Prostate gland (tissue), 2 donors: ENCODE measurements around the gene GUCA2A. TPM values are rescaled to one million over a fixed set of nuclear protein-coding genes. Genes with fewer than 3 reads are reported as not detected.

Experiments
- DNase-seq: peaks from one replicate; pipeline ENCODE4 v3.0.0-alpha.2; 2019; ENCODE audit warnings: low spot score
- H3K27ac ChIP-seq, 2 donors: fragments of 200-600 bp; sonication (generic); 2 replicates each; pipeline ENCODE4 v1.5.1; 2017 to 2019
- H3K27me3 ChIP-seq: fragments of 200-600 bp; sonication (generic); replicated peaks from 2 replicates; pipeline ENCODE4 v1.5.1; 2019; ENCODE audit not compliant: insufficient read depth
- H3K36me3 ChIP-seq, 2 donors: fragments of 200-600 bp; sonication (generic); 1 replicate in 1 of 2; 2 replicates in 1 of 2; pipeline versions ENCODE4 v1.5.1 to v1.8.1; 2017 to 2019
- H3K4me1 ChIP-seq: fragments of 200-600 bp; sonication (generic); replicated peaks from 2 replicates; pipeline ENCODE4 v1.5.1; 2019
- H3K4me3 ChIP-seq, 2 donors: fragments of 200-600 bp; sonication (generic); 2 replicates each; pipeline ENCODE4 v1.5.1; 2017 to 2019
- H3K9me3 ChIP-seq: fragments of 200-600 bp; sonication (generic); 2 replicates; pipeline ENCODE4 v1.5.1; 2017
- POLR2A ChIP-seq: fragments of 450-650 bp; IDR thresholded peaks from one replicate; pipeline ENCODE4 v1.6.1; 2016; ENCODE audit warnings: antibody characterized with exemption, mild to moderate bottlenecking
- POLR2AphosphoS5 ChIP-seq: sonication (generic); formaldehyde crosslinking; IDR thresholded peaks from one replicate; pipeline ENCODE4 v1.6.1; 2017; ENCODE audit warnings: antibody characterized with exemption
- WGBS: methylation state at CpG from one replicate; pipeline ENCODE4 v1.1.5; 2018; 5-methylcytosine and 5-hydroxymethylcytosine counted together
- intact Hi-C: fragments of 100-400 bp; cut with DNase I; formaldehyde crosslinking; loops from one replicate; pipeline ENCODE4 v1.14.2; 2022
- total RNA-seq, 2 donors: library from RNA; depleted of rRNA; stranded (reverse); fragments of >200 nt; gene quantifications; one replicate each; pipeline ENCODE4 v1.1.0, GENCODE V29; 2016
- TF ChIP-seq, protein P1 (sequence below), 4 experiments: fragments of 200-600 bp in 2 of 4; fragments of 450-650 bp in 2 of 4; sonication (generic) in 2 of 4; IDR thresholded peaks; 1 replicate in 3 of 4; 2 replicates in 1 of 4; pipeline ENCODE4 v1.5.1; 2016 to 2019; ENCODE audit warnings: antibody characterized with exemption in 4 of 4, mild to moderate bottlenecking in 2 of 4, moderate library complexity in 2 of 4

Gene GUCA2A
- total RNA-seq, 2 donors from 2014 or later = not detected

DNA sequence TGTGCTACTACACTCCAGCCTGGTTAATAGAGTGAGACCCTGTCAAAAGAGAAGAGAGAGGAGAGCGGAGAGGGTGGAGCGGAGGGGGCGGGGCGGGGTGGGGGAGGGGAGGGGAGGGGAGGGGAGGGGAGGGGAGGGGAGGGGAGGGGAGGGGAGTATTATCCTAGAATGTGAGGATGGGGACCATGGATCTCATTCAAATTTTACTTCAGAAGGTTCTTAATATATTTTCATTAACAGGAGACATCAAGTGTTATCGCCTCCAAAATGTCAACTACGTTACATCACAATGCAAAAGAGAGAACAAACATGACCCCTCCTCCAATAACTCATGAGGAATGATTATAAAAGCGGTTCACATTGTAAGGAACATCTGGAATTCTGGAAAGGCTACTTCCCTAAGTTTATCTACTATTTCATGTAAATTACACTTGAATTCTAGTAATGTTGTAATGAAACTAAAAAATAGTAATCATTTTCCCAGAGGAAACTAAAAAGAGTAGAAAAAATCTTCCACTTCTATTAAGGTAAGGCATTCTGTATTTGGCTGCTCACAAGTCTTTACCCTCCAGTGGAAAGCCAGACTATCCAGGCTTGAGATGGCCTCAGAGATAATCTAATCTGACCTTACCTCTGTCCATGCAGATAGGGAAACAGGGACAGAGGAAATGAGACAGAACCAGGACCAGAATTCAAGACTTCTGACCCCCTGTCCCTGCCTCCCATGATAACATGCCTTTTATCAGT, 18.8 kb upstream of the GUCA2A start:
- TF ChIP-seq POLR2A (no peak), POLR2AphosphoS5 (no peak)
- TF ChIP-seq, protein P1, sequence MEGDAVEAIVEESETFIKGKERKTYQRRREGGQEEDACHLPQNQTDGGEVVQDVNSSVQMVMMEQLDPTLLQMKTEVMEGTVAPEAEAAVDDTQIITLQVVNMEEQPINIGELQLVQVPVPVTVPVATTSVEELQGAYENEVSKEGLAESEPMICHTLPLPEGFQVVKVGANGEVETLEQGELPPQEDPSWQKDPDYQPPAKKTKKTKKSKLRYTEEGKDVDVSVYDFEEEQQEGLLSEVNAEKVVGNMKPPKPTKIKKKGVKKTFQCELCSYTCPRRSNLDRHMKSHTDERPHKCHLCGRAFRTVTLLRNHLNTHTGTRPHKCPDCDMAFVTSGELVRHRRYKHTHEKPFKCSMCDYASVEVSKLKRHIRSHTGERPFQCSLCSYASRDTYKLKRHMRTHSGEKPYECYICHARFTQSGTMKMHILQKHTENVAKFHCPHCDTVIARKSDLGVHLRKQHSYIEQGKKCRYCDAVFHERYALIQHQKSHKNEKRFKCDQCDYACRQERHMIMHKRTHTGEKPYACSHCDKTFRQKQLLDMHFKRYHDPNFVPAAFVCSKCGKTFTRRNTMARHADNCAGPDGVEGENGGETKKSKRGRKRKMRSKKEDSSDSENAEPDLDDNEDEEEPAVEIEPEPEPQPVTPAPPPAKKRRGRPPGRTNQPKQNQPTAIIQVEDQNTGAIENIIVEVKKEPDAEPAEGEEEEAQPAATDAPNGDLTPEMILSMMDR (IDR thresholded peaks at IDR 0.05) = no peak
- H3K27ac ChIP-seq = no peak overlapping the region
- H3K4me1 ChIP-seq = peaks cover under 1% of the 10 kb centered on the region
- no peaks in the 10 kb centered on the region for H3K27me3 ChIP-seq
- H3K36me3 ChIP-seq = no peaks in the 10 kb centered on the region
- no peaks in the 10 kb centered on the region for H3K9me3 ChIP-seq
- no peak for DNase-seq
- no peak overlapping the region for H3K4me3 ChIP-seq
- intact Hi-C loops = no loop called here
- 88% methylated on average over 7 of the region's 7 CpGs for WGBS

DNA sequence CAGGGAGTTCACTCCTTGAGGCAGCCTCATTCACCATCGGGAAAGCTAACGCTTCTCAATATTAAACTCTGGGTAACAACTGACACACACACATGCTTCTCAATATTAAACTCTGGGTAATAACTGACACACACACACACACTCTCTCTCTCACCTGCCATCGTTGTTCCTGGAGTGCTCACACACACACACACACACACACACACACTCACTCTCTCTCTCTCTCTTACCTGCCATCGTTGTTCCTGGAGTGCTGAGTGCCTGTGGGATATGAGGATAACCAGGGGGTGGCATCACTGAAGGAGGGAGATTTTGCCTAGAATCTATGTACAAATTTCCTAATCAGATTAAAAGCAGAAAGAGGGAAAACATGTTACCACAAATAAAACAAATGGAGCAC, 17.1 kb upstream of the GUCA2A start:
- 84% methylated on average over 4 of the region's 4 CpGs for WGBS
- no peak for TF ChIP-seq POLR2AphosphoS5
- no peak for TF ChIP-seq POLR2A
- TF ChIP-seq, protein P1 (IDR thresholded peaks at IDR 0.05) = no peak
- Histone ChIP-seq H3K4me3 (no peak overlapping the region), H3K27ac (no peak overlapping the region), H3K9me3 (no peaks in the 10 kb centered on the region), H3K36me3 (no peaks in the 10 kb centered on the region), H3K4me1 (peaks cover 13% of the 10 kb centered on the region), H3K27me3 (no peaks in the 10 kb centered on the region)
- no peak for DNase-seq
- intact Hi-C loops = no loop called here

DNA sequence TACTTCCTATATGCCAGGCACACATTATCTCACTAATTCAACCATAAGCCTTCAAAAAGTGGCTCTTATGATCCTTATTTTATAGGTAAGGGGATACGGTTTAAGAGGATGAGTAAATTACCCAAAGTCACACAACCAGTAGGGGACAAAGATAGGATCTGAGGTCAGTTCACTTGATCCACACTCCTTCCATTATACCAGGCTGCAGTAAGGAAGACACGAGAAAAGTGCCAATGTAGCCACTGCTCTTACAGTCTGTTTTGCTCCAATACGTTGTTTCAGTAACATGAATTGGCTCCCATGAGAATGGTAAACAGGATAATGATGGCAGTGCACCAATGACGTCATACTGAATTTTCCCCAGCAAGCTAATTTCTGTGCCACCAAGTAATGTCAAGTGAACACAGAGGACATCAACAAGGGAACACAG, 15.4 kb upstream of the GUCA2A start:
- Histone ChIP-seq H3K27me3 (no peaks in the 10 kb centered on the region), H3K4me3 (no peak overlapping the region), H3K4me1 (peaks cover 13% of the 10 kb centered on the region), H3K27ac (no peak overlapping the region), H3K9me3 (no peaks in the 10 kb centered on the region), H3K36me3 (no peaks in the 10 kb centered on the region)
- intact Hi-C loops = loop anchor here (5.0 to 10.0 kb wide), 3 partner anchors 145 to 275 kb away; partner anchors contain the start of genes PPCS and ZMYND12
- DNase-seq = no peak
- WGBS = 49% methylated on average over 4 of the region's 4 CpGs
- TF ChIP-seq, protein P1 (IDR thresholded peaks at IDR 0.05) = no peak
- TF ChIP-seq POLR2A (no peak), POLR2AphosphoS5 (no peak)

DNA sequence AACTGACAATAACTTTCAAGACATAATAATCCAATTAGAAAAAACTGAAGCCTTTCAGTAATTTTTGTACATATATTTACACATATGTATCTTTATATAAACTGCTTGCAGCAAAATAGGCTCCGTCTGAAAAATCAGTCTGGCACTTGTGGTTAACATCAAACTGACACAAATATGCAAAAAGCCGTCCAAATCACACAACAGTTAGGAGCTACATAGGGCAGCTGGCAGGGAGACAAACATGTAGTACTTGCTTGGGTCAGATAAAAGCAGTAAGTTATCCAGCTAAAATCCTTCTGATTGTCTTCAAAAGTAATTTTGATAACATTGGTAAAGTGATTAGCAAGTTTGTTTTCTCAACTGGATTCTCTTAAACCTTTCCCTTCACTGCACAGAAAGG, 14.7 kb upstream of the GUCA2A start:
- TF ChIP-seq POLR2AphosphoS5 = no peak
- TF ChIP-seq POLR2A = no peak
- TF ChIP-seq, protein P1 (IDR thresholded peaks at IDR 0.05) = no peak
- Histone ChIP-seq H3K4me1 (peaks cover 13% of the 10 kb centered on the region), H3K4me3 (no peak overlapping the region), H3K36me3 (no peaks in the 10 kb centered on the region), H3K9me3 (no peaks in the 10 kb centered on the region), H3K27me3 (no peaks in the 10 kb centered on the region), H3K27ac (no peak overlapping the region)
- intact Hi-C loops = loop anchor here (5.0 to 10.0 kb wide), 3 partner anchors 144 to 276 kb away; partner anchors contain the start of genes PPCS and ZMYND12
- peak; percentile 47 for DNase-seq
- WGBS = 17% methylated on average over 2 of the region's 2 CpGs

DNA sequence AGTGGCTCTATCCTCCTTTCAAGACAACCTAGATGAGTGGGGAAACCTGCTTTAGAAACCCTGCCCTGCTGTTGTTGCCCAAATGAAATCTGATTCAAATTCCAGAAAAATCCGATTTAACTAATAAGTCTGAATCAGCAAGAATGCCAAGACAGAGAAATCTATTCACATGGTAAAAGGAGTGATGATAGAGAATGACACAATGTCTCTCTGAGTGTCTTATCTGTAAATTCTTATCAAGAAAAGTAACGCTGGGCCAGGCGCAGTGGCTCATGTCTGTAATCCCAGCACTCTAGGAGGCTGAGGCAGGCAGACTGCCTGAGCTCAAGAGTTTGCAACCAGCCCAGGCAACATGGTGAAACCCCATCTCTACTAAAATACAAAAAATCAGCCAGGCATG, 13.7 kb upstream of the GUCA2A start:
- WGBS = 49% methylated on average over 3 of the region's 3 CpGs
- Histone ChIP-seq H3K27ac (peak overlapping the region in 1 of 2 donors; percentile 4), H3K4me3 (no peak overlapping the region), H3K36me3 (no peaks in the 10 kb centered on the region), H3K9me3 (no peaks in the 10 kb centered on the region), H3K27me3 (no peaks in the 10 kb centered on the region), H3K4me1 (peaks cover 15% of the 10 kb centered on the region)
- no peak for DNase-seq
- TF ChIP-seq, protein P1 (IDR thresholded peaks at IDR 0.05) = no peak
- TF ChIP-seq POLR2A (no peak), POLR2AphosphoS5 (no peak)
- intact Hi-C loops = loop anchor here (5.0 to 10.0 kb wide), 3 partner anchors 143 to 277 kb away; partner anchors contain the start of genes PPCS and ZMYND12
